NOMO-1 treated with dmso at 0.1 percent for 144 hours (cell line): ENCODE data around the gene GGT6.

Experiments
- DNase-seq: peaks from one replicate; lab custom pipeline; 2025; ENCODE audit not compliant: unreplicated experiment; lab: John Stamatoyannopoulos, UW

The GGT6 gene

GRCh38 chr17:4507361-4508111 is 52.8 kb downstream of the GGT6 start:
- no peak for DNase-seq
